GM23338 (cell line): ENCODE measurements around the gene RXFP2. TPM values are rescaled to one million over a fixed set of nuclear protein-coding genes. Genes with fewer than 3 reads are reported as not detected.

Source experiments
- ATAC-seq: fragments of 200-7000 bp; cut with Tn5 transposase; 3 replicates; pipeline ENCODE4 v1.9.1; 2020
- DNase-seq: peaks from one replicate; pipeline ENCODE4 v3.0.0-alpha.2; 2015; ENCODE audit warnings: low spot score
- H2AFZ ChIP-seq: fragments of 200-600 bp; sonication (generic); 2 replicates; pipeline ENCODE4 v1.8.0; 2016; ENCODE audit warnings: antibody characterized with exemption, mild to moderate bottlenecking, moderate library complexity
- H3F3A ChIP-seq: fragments of 200-600 bp; sonication (generic); replicated peaks from 2 replicates; pipeline ENCODE4 v1.8.0; 2017; ENCODE audit warnings: antibody characterized with exemption, mixed run types, low read depth
- H3K27ac ChIP-seq: fragments of 200-600 bp; sonication (generic); 2 replicates; pipeline ENCODE4 v1.6.1; 2016; ENCODE audit warnings: low read depth
- H3K27me3 ChIP-seq: fragments of 200-600 bp; sonication (generic); 2 replicates; pipeline ENCODE4 v1.8.0; 2016; ENCODE audit warnings: mild to moderate bottlenecking, mixed run types, moderate library complexity; ENCODE audit not compliant: insufficient read depth
- H3K36me3 ChIP-seq: fragments of 200-600 bp; sonication (generic); 2 replicates; pipeline ENCODE4 v1.8.0; 2016; ENCODE audit warnings: mild to moderate bottlenecking; ENCODE audit not compliant: insufficient read depth
- H3K4me1 ChIP-seq: fragments of 200-600 bp; sonication (generic); 2 replicates; pipeline ENCODE4 v1.8.0; 2016; ENCODE audit warnings: mild to moderate bottlenecking, moderate library complexity; ENCODE audit not compliant: insufficient read depth
- H3K4me2 ChIP-seq: fragments of 200-600 bp; sonication (generic); 2 replicates; pipeline ENCODE4 v1.7.1; 2017; ENCODE audit warnings: mixed run types
- H3K4me3 ChIP-seq: fragments of 200-600 bp; sonication (generic); 2 replicates; pipeline ENCODE4 v1.6.1; 2016; ENCODE audit warnings: mixed run types
- H3K79me2 ChIP-seq: fragments of 200-600 bp; sonication (generic); replicated peaks from 2 replicates; pipeline ENCODE4 v1.8.0; 2017; ENCODE audit warnings: mild to moderate bottlenecking; ENCODE audit not compliant: insufficient read depth
- H3K9me2 ChIP-seq: fragments of 200-600 bp; sonication (generic); 2 replicates; pipeline ENCODE4 v1.8.0; 2017; ENCODE audit not compliant: insufficient read depth
- H4K20me1 ChIP-seq: fragments of 200-600 bp; sonication (generic); replicated peaks from 2 replicates; pipeline ENCODE4 v1.8.0; 2017; ENCODE audit warnings: mild to moderate bottlenecking; ENCODE audit not compliant: insufficient read depth
- H3K27ac Mint-ChIP-seq: 2 replicates; pipeline ENCODE4 v1.8.0; 2020; ENCODE audit warnings: inconsistent platforms, mild to moderate bottlenecking, moderate library complexity, mixed read lengths
- H3K27me3 Mint-ChIP-seq: 3 replicates; pipeline ENCODE4 v1.8.0; 2022; ENCODE audit warnings: low read depth, mild to moderate bottlenecking, moderate library complexity, mixed read lengths, inconsistent platforms; ENCODE audit not compliant: insufficient read depth, poor library complexity
- H3K36me3 Mint-ChIP-seq: 3 replicates; pipeline ENCODE4 v1.8.0; 2021; ENCODE audit warnings: low read depth, mild to moderate bottlenecking, inconsistent platforms, moderate library complexity, mixed read lengths
- H3K4me1 Mint-ChIP-seq: 3 replicates; pipeline ENCODE4 v1.8.0; 2020; ENCODE audit warnings: mild to moderate bottlenecking, inconsistent platforms, mixed read lengths
- H3K4me3 Mint-ChIP-seq: 3 replicates; pipeline ENCODE4 v1.8.0; 2021; ENCODE audit warnings: moderate library complexity, mild to moderate bottlenecking, inconsistent platforms, mixed read lengths
- H3K9me3 Mint-ChIP-seq: 3 replicates; pipeline ENCODE4 v1.8.0; 2020; ENCODE audit warnings: moderate library complexity, mild to moderate bottlenecking, inconsistent platforms, mixed read lengths
- CTCF ChIP-seq, 2 experiments: fragments of 200-600 bp in 1 of 2; sonication (generic) in 1 of 2; conservative IDR thresholded peaks; 2 replicates each; pipeline versions ENCODE4 v1.5.1 to v1.6.1; 2016 to 2017; ENCODE audit warnings: antibody characterized with exemption in 2 of 2, low read depth in 2 of 2, mild to moderate bottlenecking in 2 of 2, moderate library complexity in 1 of 2
- ETS1 ChIP-seq: IDR thresholded peaks from 2 replicates; pipeline ENCODE4 v1.6.1; 2016; ENCODE audit warnings: antibody characterized with exemption
- EZH2 ChIP-seq: fragments of 200-600 bp; sonication (generic); IDR thresholded peaks from one replicate; pipeline ENCODE4 v1.8.0; 2017; ENCODE audit warnings: antibody characterized with exemption, mild to moderate bottlenecking, low read depth; ENCODE audit not compliant: unreplicated experiment
- EZH2phosphoT487 ChIP-seq: fragments of 200-600 bp; sonication (generic); IDR thresholded peaks from one replicate; pipeline ENCODE4 v1.8.1; 2018; ENCODE audit warnings: antibody characterized with exemption; ENCODE audit not compliant: unreplicated experiment
- JUNB ChIP-seq: IDR thresholded peaks from one replicate; pipeline ENCODE4 v1.6.1; 2016; ENCODE audit warnings: antibody characterized with exemption; ENCODE audit not compliant: unreplicated experiment
- POLR2AphosphoS5 ChIP-seq: IDR thresholded peaks from 2 replicates; pipeline ENCODE4 v1.6.1; 2016; ENCODE audit warnings: antibody characterized with exemption, low read depth
- STAT1 ChIP-seq: IDR thresholded peaks from one replicate; pipeline ENCODE4 v1.6.1; 2016; ENCODE audit warnings: antibody characterized with exemption; ENCODE audit not compliant: unreplicated experiment
- ZNF114 ChIP-seq: fragments of 250-450 bp; sonication (Bioruptor Pico); IDR thresholded peaks from 2 replicates; pipeline ENCODE4 v1.5.0; 2020; ENCODE audit warnings: mild to moderate bottlenecking, moderate library complexity
- polyA plus RNA-seq: library from polyadenylated mRNA; unstranded; fragments of >200 nt; fragmentation: Nextera tagmentation; extraction: Ambion mirVana; gene quantifications from 2 replicates; pipeline ENCODE4 v1.2.1, GENCODE V29; 2016
- total RNA-seq: library from RNA; depleted of rRNA; stranded (reverse); fragments of >200 nt; shearing (Covaris generic); gene quantifications from 2 replicates; pipeline ENCODE4 v1.2.3, GENCODE V29; 2014
- TF ChIP-seq, protein P1 (sequence below): IDR thresholded peaks from one replicate; pipeline ENCODE4 v1.6.1; 2018; ENCODE audit warnings: antibody characterized with exemption; ENCODE audit not compliant: unreplicated experiment

The RXFP2 gene
- total and polyA plus RNA-seq, 2 experiments from 2014 or later = not detected

DNA sequence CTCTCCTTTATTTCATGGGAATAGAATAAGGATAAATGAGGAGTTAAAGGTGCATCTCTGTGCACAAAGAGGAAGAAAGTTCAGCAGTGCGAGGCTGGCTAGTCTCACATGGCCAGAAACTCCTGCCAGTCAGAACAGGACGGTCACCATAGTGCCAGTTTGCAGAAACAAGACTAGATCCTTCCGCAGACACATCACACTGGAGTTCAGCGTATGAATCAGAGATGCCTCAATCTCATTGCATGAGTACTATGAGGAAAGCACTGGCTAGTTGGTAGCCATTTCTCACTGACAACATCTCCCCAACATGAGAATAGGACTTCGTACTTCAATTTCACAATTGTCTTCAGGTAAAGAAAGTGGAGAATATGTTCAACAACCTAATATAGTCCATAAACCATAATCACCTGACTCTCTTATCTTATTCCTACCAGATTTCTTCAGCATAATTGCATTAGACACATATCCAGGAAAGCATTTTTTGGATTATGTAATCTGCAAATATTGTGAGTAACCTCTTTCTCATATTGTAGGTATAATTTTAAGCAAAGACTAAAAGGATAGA is 34.9 kb downstream of the RXFP2 start (continued):
- TF ChIP-seq STAT1 (no peak), EZH2 (no peak)

GRCh38 chr13:31775148-31775547 is 35.8 kb downstream of the RXFP2 start:
- Histone ChIP-seq H4K20me1 (no peaks in the 10 kb centered on the region), H3K36me3 (no peaks in the 10 kb centered on the region), H3K4me1 (no peaks in the 10 kb centered on the region), H3K27me3 (no peaks in the 10 kb centered on the region), H3K27ac (no peak overlapping the region), H3F3A (no peaks in the 10 kb centered on the region), H3K4me3 (no peak overlapping the region), H2AFZ (no peak overlapping the region), H3K79me2 (no peaks in the 10 kb centered on the region), H3K9me2 (no peaks in the 10 kb centered on the region), H3K4me2 (no peak overlapping the region)
- no peaks in the 10 kb centered on the region for H3K36me3 Mint-ChIP-seq
- peaks cover 2% of the 10 kb centered on the region for H3K27me3 Mint-ChIP-seq
- DNase-seq = no peak
- H3K4me1 Mint-ChIP-seq = no peaks in the 10 kb centered on the region; the same call in 2 of the 3 replicates
- no peaks in the 10 kb centered on the region for H3K9me3 Mint-ChIP-seq
- no peak overlapping the region for H3K27ac Mint-ChIP-seq
- H3K4me3 Mint-ChIP-seq = no peak overlapping the region
- TF ChIP-seq EZH2phosphoT487 (no peak), POLR2AphosphoS5 (no peak), ZNF114 (CRISPR knock-in tag) (no peak), EZH2 (no peak), JUNB (no peak), CTCF (conservative IDR thresholded peaks at IDR 0.05; ENCODE audit: low read depth in 2 of 2) (no peak), ETS1 (no peak)
- TF ChIP-seq, protein P1, sequence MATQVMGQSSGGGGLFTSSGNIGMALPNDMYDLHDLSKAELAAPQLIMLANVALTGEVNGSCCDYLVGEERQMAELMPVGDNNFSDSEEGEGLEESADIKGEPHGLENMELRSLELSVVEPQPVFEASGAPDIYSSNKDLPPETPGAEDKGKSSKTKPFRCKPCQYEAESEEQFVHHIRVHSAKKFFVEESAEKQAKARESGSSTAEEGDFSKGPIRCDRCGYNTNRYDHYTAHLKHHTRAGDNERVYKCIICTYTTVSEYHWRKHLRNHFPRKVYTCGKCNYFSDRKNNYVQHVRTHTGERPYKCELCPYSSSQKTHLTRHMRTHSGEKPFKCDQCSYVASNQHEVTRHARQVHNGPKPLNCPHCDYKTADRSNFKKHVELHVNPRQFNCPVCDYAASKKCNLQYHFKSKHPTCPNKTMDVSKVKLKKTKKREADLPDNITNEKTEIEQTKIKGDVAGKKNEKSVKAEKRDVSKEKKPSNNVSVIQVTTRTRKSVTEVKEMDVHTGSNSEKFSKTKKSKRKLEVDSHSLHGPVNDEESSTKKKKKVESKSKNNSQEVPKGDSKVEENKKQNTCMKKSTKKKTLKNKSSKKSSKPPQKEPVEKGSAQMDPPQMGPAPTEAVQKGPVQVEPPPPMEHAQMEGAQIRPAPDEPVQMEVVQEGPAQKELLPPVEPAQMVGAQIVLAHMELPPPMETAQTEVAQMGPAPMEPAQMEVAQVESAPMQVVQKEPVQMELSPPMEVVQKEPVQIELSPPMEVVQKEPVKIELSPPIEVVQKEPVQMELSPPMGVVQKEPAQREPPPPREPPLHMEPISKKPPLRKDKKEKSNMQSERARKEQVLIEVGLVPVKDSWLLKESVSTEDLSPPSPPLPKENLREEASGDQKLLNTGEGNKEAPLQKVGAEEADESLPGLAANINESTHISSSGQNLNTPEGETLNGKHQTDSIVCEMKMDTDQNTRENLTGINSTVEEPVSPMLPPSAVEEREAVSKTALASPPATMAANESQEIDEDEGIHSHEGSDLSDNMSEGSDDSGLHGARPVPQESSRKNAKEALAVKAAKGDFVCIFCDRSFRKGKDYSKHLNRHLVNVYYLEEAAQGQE = no peak
- no peak for ATAC-seq
